Measurements from ENCODE around the gene CAMK2B.

The CAMK2B gene

DNA sequence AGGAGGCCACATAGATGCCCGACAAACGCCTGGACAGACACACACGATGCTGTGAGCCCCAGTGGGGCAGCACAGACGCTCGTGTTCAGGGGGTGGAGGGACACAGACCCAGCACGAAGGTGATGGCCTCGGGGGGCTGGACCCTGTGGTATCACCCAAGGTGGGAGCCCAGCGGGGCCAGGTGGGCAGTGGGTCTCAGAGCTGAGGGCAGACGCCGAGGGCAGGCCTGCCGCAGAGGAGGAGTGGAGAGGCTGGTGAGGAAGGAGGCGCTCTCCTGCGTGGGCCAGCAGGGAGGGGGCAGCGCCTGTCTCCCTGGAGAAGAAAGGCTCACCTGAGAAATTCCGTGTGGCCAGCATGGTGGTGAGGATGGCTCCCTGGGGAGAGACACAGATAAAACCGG is 85.0 kb downstream of the CAMK2B start:
- H3K36me3 ChIP-seq (ENCODE audit: control insufficient read depth, insufficient read depth, low read length) = no peaks in the 10 kb centered on the region
- WGBS (ENCODE audit: extremely low coverage, insufficient coverage, low lambda C conversion rate) = no CpG with 5 or more reads among the region's 16 CpGs
- H3K18ac ChIP-seq (ENCODE audit: low read length) = no peak overlapping the region
- H3K27me3 ChIP-seq (ENCODE audit: insufficient read depth, low read length, poor library complexity) = no peaks in the 10 kb centered on the region
- H3K56ac ChIP-seq (ENCODE audit: low read length) = no peak overlapping the region
- no peaks in the 10 kb centered on the region for H3K79me2 ChIP-seq (ENCODE audit: control insufficient read depth, insufficient read depth, low read length)
- no peak overlapping the region for H4K5ac ChIP-seq (ENCODE audit: low read length)
- H3K4me2 ChIP-seq (ENCODE audit: low read length) = no peak overlapping the region
- H3K4me3 ChIP-seq (ENCODE audit: low read length) = no peak overlapping the region
- no peak overlapping the region for H2AK5ac ChIP-seq (ENCODE audit: low read length)
- no peak overlapping the region for H2BK120ac ChIP-seq (ENCODE audit: low read depth, low read length)
- no peak overlapping the region for H2BK5ac ChIP-seq (ENCODE audit: low read length)
- H3K9ac ChIP-seq (ENCODE audit: low read length) = no peak overlapping the region
- no peaks in the 10 kb centered on the region for H3K4me1 ChIP-seq (ENCODE audit: control insufficient read depth, low read depth, low read length)
- no peak for DNase-seq
- no peaks in the 10 kb centered on the region for H3K79me1 ChIP-seq (ENCODE audit: low read length)
- no peak overlapping the region for H2BK15ac ChIP-seq (replicated peaks; ENCODE audit: low read depth)
- H3K4ac ChIP-seq (ENCODE audit: low read depth, low read length) = no peak overlapping the region
- no peak overlapping the region for H4K8ac ChIP-seq (ENCODE audit: low read depth, low read length)
- no peak overlapping the region for H3K23ac ChIP-seq (ENCODE audit: low read length)
- no peak overlapping the region for H3K27ac ChIP-seq (ENCODE audit: low read depth, low read length)

- H3K18ac ChIP-seq (ENCODE audit: low read length) = no peak overlapping the region
- H3K23ac ChIP-seq (ENCODE audit: low read length) = no peak overlapping the region
- H3K9ac ChIP-seq (ENCODE audit: low read length) = no peak overlapping the region
- H2BK5ac ChIP-seq (ENCODE audit: low read length) = no peak overlapping the region
- H3K79me1 ChIP-seq (ENCODE audit: low read length) = no peaks in the 10 kb centered on the region
- H4K5ac ChIP-seq (ENCODE audit: low read length) = no peak overlapping the region
- H3K56ac ChIP-seq (ENCODE audit: low read length) = no peak overlapping the region
- H3K79me2 ChIP-seq (ENCODE audit: control insufficient read depth, insufficient read depth, low read length) = no peaks in the 10 kb centered on the region
- no peak overlapping the region for H3K4ac ChIP-seq (ENCODE audit: low read depth, low read length)
- no peaks in the 10 kb centered on the region for H3K27me3 ChIP-seq (ENCODE audit: insufficient read depth, low read length, poor library complexity)
- H4K8ac ChIP-seq (ENCODE audit: low read depth, low read length) = no peak overlapping the region
- no peak overlapping the region for H3K4me3 ChIP-seq (ENCODE audit: low read length)
- no peaks in the 10 kb centered on the region for H3K36me3 ChIP-seq (ENCODE audit: control insufficient read depth, insufficient read depth, low read length)
- no peak overlapping the region for H2BK120ac ChIP-seq (ENCODE audit: low read depth, low read length)
- no peak overlapping the region for H3K27ac ChIP-seq (ENCODE audit: low read depth, low read length)
- no peak overlapping the region for H2BK15ac ChIP-seq (replicated peaks; ENCODE audit: low read depth)
- no peaks in the 10 kb centered on the region for H3K4me1 ChIP-seq (ENCODE audit: control insufficient read depth, low read depth, low read length)
- no peak overlapping the region for H2AK5ac ChIP-seq (ENCODE audit: low read length)
- H3K4me2 ChIP-seq (ENCODE audit: low read length) = no peak overlapping the region
- no peak for DNase-seq
- no CpG with 5 or more reads among the region's 24 CpGs for WGBS (ENCODE audit: extremely low coverage, insufficient coverage, low lambda C conversion rate)
These were observed 86.0 kb downstream of the CAMK2B start for GRCh38 chr7:44239361-44239760.

- Histone ChIP-seq H3K23ac (ENCODE audit: low read length) (no peak overlapping the region), H2BK15ac (replicated peaks; ENCODE audit: low read depth) (no peak overlapping the region), H3K4me1 (ENCODE audit: control insufficient read depth, low read depth, low read length) (no peaks in the 10 kb centered on the region), H3K79me2 (ENCODE audit: control insufficient read depth, insufficient read depth, low read length) (no peaks in the 10 kb centered on the region), H2BK5ac (ENCODE audit: low read length) (no peak overlapping the region), H2AK5ac (ENCODE audit: low read length) (no peak overlapping the region), H3K9ac (ENCODE audit: low read length) (no peak overlapping the region), H3K27ac (ENCODE audit: low read depth, low read length) (no peak overlapping the region), H3K79me1 (ENCODE audit: low read length) (no peaks in the 10 kb centered on the region), H3K4ac (ENCODE audit: low read depth, low read length) (no peak overlapping the region), H4K5ac (ENCODE audit: low read length) (no peak overlapping the region), H3K27me3 (ENCODE audit: insufficient read depth, low read length, poor library complexity) (no peaks in the 10 kb centered on the region), H3K56ac (ENCODE audit: low read length) (no peak overlapping the region), H3K36me3 (ENCODE audit: control insufficient read depth, insufficient read depth, low read length) (no peaks in the 10 kb centered on the region), H3K4me2 (ENCODE audit: low read length) (no peak overlapping the region), H3K18ac (ENCODE audit: low read length) (no peak overlapping the region), H3K4me3 (ENCODE audit: low read length) (no peak overlapping the region), H2BK120ac (ENCODE audit: low read depth, low read length) (no peak overlapping the region), H4K8ac (ENCODE audit: low read depth, low read length) (no peak overlapping the region)
- DNase-seq = no peak
- no CpG with 5 or more reads among the region's 17 CpGs for WGBS (ENCODE audit: extremely low coverage, insufficient coverage, low lambda C conversion rate)
These were observed 87.2 kb downstream of the CAMK2B start for GRCh38 chr7:44238116-44238695.

DNA sequence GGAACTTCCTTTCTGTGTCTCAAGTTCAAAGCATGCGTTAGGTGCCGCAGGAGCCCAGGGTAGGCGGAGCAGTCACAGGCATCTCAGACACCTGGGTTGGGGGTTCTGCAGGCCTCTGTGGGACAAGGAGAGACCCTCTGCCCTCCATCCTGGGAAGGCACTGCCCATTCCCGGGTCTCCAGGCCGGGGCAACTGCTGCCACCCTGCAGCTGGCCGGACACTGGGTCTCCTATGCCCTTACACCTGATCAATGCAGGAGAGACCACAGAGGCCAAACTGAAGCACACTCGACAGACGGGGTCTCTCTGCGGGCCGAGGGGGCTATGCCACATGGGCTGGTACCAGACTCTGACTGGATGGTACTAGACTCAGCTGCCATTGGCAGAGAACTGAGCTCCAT is 87.7 kb downstream of the CAMK2B start:
- Histone ChIP-seq H3K4me3 (ENCODE audit: low read length) (no peak overlapping the region), H3K4me2 (ENCODE audit: low read length) (no peak overlapping the region), H3K23ac (ENCODE audit: low read length) (no peak overlapping the region), H2BK5ac (ENCODE audit: low read length) (no peak overlapping the region), H3K79me2 (ENCODE audit: control insufficient read depth, insufficient read depth, low read length) (no peaks in the 10 kb centered on the region), H3K56ac (ENCODE audit: low read length) (no peak overlapping the region), H3K18ac (ENCODE audit: low read length) (no peak overlapping the region), H3K4ac (ENCODE audit: low read depth, low read length) (no peak overlapping the region), H3K79me1 (ENCODE audit: low read length) (no peaks in the 10 kb centered on the region), H2AK5ac (ENCODE audit: low read length) (no peak overlapping the region), H3K27me3 (ENCODE audit: insufficient read depth, low read length, poor library complexity) (no peaks in the 10 kb centered on the region), H3K27ac (ENCODE audit: low read depth, low read length) (no peak overlapping the region), H4K8ac (ENCODE audit: low read depth, low read length) (no peak overlapping the region), H4K5ac (ENCODE audit: low read length) (no peak overlapping the region), H2BK15ac (replicated peaks; ENCODE audit: low read depth) (no peak overlapping the region), H3K36me3 (ENCODE audit: control insufficient read depth, insufficient read depth, low read length) (no peaks in the 10 kb centered on the region), H3K9ac (ENCODE audit: low read length) (no peak overlapping the region), H2BK120ac (ENCODE audit: low read depth, low read length) (no peak overlapping the region), H3K4me1 (ENCODE audit: control insufficient read depth, low read depth, low read length) (no peaks in the 10 kb centered on the region)
- no peak for DNase-seq
- WGBS (ENCODE audit: extremely low coverage, insufficient coverage, low lambda C conversion rate) = no CpG with 5 or more reads among the region's 10 CpGs

DNA sequence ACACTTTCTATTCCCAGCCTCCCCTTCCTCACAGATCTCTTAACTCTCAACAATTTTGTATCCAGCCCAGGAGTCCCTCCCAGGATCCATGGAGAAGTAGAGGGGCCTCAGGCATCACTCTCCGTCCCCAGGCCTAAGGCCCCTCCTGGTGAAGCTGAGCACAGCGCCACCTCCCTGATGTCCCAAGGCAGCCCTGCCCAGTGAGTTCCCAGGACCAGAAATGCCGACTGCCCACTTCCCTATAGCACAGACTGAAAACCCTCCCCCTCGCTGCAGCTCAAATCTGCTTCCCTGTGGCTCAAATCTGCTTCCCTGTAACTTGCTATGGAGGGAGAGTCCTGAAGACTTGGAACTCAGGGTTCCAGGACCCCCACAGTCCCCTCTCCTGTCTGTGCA is 89.1 kb downstream of the CAMK2B start:
- no peaks in the 10 kb centered on the region for H3K4me1 ChIP-seq (ENCODE audit: control insufficient read depth, low read depth, low read length)
- no peak overlapping the region for H3K56ac ChIP-seq (ENCODE audit: low read length)
- no peak overlapping the region for H3K4me2 ChIP-seq (ENCODE audit: low read length)
- H2BK15ac ChIP-seq (replicated peaks; ENCODE audit: low read depth) = no peak overlapping the region
- no peak overlapping the region for H2BK5ac ChIP-seq (ENCODE audit: low read length)
- H3K36me3 ChIP-seq (ENCODE audit: control insufficient read depth, insufficient read depth, low read length) = no peaks in the 10 kb centered on the region
- no peak overlapping the region for H3K9ac ChIP-seq (ENCODE audit: low read length)
- H4K5ac ChIP-seq (ENCODE audit: low read length) = no peak overlapping the region
- no peak overlapping the region for H2AK5ac ChIP-seq (ENCODE audit: low read length)
- no peak overlapping the region for H3K4ac ChIP-seq (ENCODE audit: low read depth, low read length)
- H2BK120ac ChIP-seq (ENCODE audit: low read depth, low read length) = no peak overlapping the region
- no peak overlapping the region for H3K23ac ChIP-seq (ENCODE audit: low read length)
- no peaks in the 10 kb centered on the region for H3K27me3 ChIP-seq (ENCODE audit: insufficient read depth, low read length, poor library complexity)
- H4K8ac ChIP-seq (ENCODE audit: low read depth, low read length) = no peak overlapping the region
- WGBS (ENCODE audit: extremely low coverage, insufficient coverage, low lambda C conversion rate) = no CpG with 5 or more reads among the region's 4 CpGs
- H3K79me2 ChIP-seq (ENCODE audit: control insufficient read depth, insufficient read depth, low read length) = no peaks in the 10 kb centered on the region
- H3K27ac ChIP-seq (ENCODE audit: low read depth, low read length) = no peak overlapping the region
- no peaks in the 10 kb centered on the region for H3K79me1 ChIP-seq (ENCODE audit: low read length)
- no peak overlapping the region for H3K18ac ChIP-seq (ENCODE audit: low read length)
- no peak overlapping the region for H3K4me3 ChIP-seq (ENCODE audit: low read length)
- DNase-seq = peak; percentile 45

DNA sequence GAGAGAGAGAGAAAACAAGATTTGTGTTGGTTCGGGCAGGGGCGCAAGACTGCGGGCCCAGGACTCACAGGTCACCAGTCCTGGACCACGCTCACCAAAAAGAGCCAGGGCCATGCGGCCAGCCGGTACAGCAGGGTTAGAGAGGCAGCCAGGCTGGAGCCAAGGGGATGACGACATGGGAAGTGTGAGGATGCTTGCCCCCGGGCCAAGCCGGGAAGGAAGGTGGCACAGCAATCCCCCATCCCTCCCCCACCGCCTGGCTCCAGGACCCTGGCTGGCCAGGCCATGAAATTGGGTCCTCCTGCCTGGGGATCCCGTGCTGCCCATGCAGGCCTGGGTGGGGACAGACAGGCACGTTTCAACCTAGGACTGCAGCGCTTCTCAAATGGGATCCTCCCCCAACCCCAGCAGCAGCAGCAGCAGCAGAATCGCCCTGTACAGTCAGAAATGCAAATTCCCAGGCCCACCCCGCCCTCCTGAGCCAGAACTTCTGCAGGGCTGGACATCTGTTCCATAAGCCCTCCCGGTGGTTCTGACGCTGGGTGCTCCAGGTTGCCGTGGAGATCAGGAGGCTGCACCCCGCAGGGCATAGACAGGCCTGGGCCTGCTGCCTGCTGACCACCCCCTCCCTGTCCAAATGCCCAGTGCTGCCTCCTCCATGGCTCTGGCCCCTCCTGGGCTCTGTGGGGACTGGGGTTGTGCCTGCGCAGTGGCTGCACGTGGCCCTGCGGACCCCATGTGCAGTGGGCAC is 89.6 kb downstream of the CAMK2B start:
- H3K18ac ChIP-seq (ENCODE audit: low read length) = no peak overlapping the region
- no peak overlapping the region for H3K4me2 ChIP-seq (ENCODE audit: low read length)
- no peak overlapping the region for H2BK15ac ChIP-seq (replicated peaks; ENCODE audit: low read depth)
- H4K8ac ChIP-seq (ENCODE audit: low read depth, low read length) = no peak overlapping the region
- DNase-seq = no peak
- H3K9ac ChIP-seq (ENCODE audit: low read length) = no peak overlapping the region
- H2AK5ac ChIP-seq (ENCODE audit: low read length) = no peak overlapping the region
- no CpG with 5 or more reads among the region's 22 CpGs for WGBS (ENCODE audit: extremely low coverage, insufficient coverage, low lambda C conversion rate)
- H3K79me1 ChIP-seq (ENCODE audit: low read length) = no peaks in the 10 kb centered on the region
- H3K79me2 ChIP-seq (ENCODE audit: control insufficient read depth, insufficient read depth, low read length) = no peaks in the 10 kb centered on the region
- H3K27me3 ChIP-seq (ENCODE audit: insufficient read depth, low read length, poor library complexity) = no peaks in the 10 kb centered on the region
- H3K23ac ChIP-seq (ENCODE audit: low read length) = no peak overlapping the region
- H3K4me3 ChIP-seq (ENCODE audit: low read length) = no peak overlapping the region
- H2BK120ac ChIP-seq (ENCODE audit: low read depth, low read length) = no peak overlapping the region
- H2BK5ac ChIP-seq (ENCODE audit: low read length) = no peak overlapping the region
- no peak overlapping the region for H4K5ac ChIP-seq (ENCODE audit: low read length)
- H3K27ac ChIP-seq (ENCODE audit: low read depth, low read length) = no peak overlapping the region
- H3K36me3 ChIP-seq (ENCODE audit: control insufficient read depth, insufficient read depth, low read length) = no peaks in the 10 kb centered on the region
- H3K4me1 ChIP-seq (ENCODE audit: control insufficient read depth, low read depth, low read length) = no peaks in the 10 kb centered on the region
- no peak overlapping the region for H3K4ac ChIP-seq (ENCODE audit: low read depth, low read length)
- no peak overlapping the region for H3K56ac ChIP-seq (ENCODE audit: low read length)
